Panc1 (cell line): ENCODE results near the gene ITM2C. TPM values are rescaled to one million over a fixed set of nuclear protein-coding genes. Genes with fewer than 3 reads are reported as not detected.

ENCODE experiments used
- ATAC-seq: fragments of 200-7000 bp; cut with Tn5 transposase; 2 replicates; pipeline ENCODE4 v1.9.1; 2020; ENCODE audit warnings: mild to moderate bottlenecking, moderate library complexity
- BruUV-seq: library from RNA; stranded (reverse); fragments of 400-500 nt; replicated peaks from 2 replicates; lab custom pipeline; 2021; lab: Mats Ljungman, UMichigan
- CTCF ChIA-PET: fragments of 300-600 bp; sonication (Branson Sonifier 250); formaldehyde crosslinking; loops from one replicate; lab custom pipeline; 2022; ENCODE audit warnings: antibody characterized with exemption; lab: Charles Lee
- POLR2A ChIA-PET: fragments of 300-600 bp; sonication (Branson Sonifier 250); formaldehyde crosslinking; loops from one replicate; lab custom pipeline; 2022; ENCODE audit warnings: antibody characterized with exemption; lab: Charles Lee
- DNase-seq: peaks from one replicate; pipeline ENCODE4 v3.0.0-alpha.2; 2010; ENCODE audit warnings: low read depth, low spot score
- H3K27ac ChIP-seq: 2 replicates; pipeline ENCODE4 v1.5.1; 2011; ENCODE audit warnings: mild to moderate bottlenecking, low read length, inconsistent platforms
- H3K27me3 ChIP-seq: fragments of 200-500 bp; sonication (Bioruptor generic); 2 replicates; pipeline ENCODE4 v1.6.0; 2014; ENCODE audit warnings: low read length, inconsistent platforms; ENCODE audit not compliant: control insufficient read depth, insufficient read depth
- H3K36me3 ChIP-seq: fragments of 200-500 bp; sonication (Bioruptor generic); 2 replicates; pipeline ENCODE4 v1.5.1; 2014; ENCODE audit warnings: inconsistent platforms, mild to moderate bottlenecking, low read length, moderate library complexity; ENCODE audit not compliant: control insufficient read depth, insufficient read depth
- H3K4me1 ChIP-seq: 2 replicates; pipeline ENCODE4 v1.5.1; 2011; ENCODE audit warnings: inconsistent platforms, mild to moderate bottlenecking, low read length, moderate library complexity; ENCODE audit not compliant: control insufficient read depth, insufficient read depth
- H3K4me3 ChIP-seq, 2 experiments: 2 replicates each; pipeline ENCODE4 v1.5.1; 2011 to 2012; ENCODE audit warnings: low read depth in 2 of 2, low read length in 2 of 2, mild to moderate bottlenecking in 2 of 2, inconsistent platforms in 1 of 2, moderate library complexity in 1 of 2
- H3K9me3 ChIP-seq: fragments of 200-500 bp; sonication (Bioruptor generic); 2 replicates; pipeline ENCODE4 v1.5.1; 2014; ENCODE audit warnings: low read depth, mild to moderate bottlenecking, inconsistent platforms, low read length, moderate library complexity; ENCODE audit not compliant: control insufficient read depth, insufficient read depth
- CTCF ChIP-seq: fragments of 450-650 bp; IDR thresholded peaks from 2 replicates; pipeline ENCODE4 v1.5.1; 2017; ENCODE audit warnings: mild to moderate bottlenecking
- POLR2AphosphoS5 ChIP-seq: IDR thresholded peaks from 2 replicates; pipeline ENCODE4 v1.6.1; 2012; ENCODE audit warnings: mild to moderate bottlenecking, low read depth, low read length, moderate library complexity
- REST ChIP-seq, 2 experiments: IDR thresholded peaks; 2 replicates each; pipeline ENCODE4 v1.6.1; 2011 to 2012; ENCODE audit warnings: low read depth in 2 of 2, control low read depth in 1 of 2, low read length in 1 of 2, mild to moderate bottlenecking in 1 of 2, moderate library complexity in 1 of 2; ENCODE audit not compliant: insufficient read depth in 1 of 2
- SIN3A ChIP-seq: IDR thresholded peaks from 2 replicates; pipeline ENCODE4 v1.6.1; 2012; ENCODE audit warnings: low read depth, mild to moderate bottlenecking, low read length, moderate library complexity, borderline replicate concordance; ENCODE audit not compliant: insufficient read depth
- TCF7L2 ChIP-seq: IDR thresholded peaks from 2 replicates; pipeline ENCODE4 v1.6.1; 2011; ENCODE audit warnings: mild to moderate bottlenecking, low read depth, low read length, inconsistent platforms
- in situ Hi-C: cut with HindIII; loops from 2 replicates; pipeline ENCODE4 v1.10.0; 2016; ENCODE audit warnings: low sequenced_read_pairs, low pct_unique_long_range_greater_than_20kb
- intact Hi-C: fragments of 100-400 bp; cut with micrococcal nuclease; formaldehyde crosslinking; loops from one replicate; pipeline ENCODE4 v1.10.0; 2022; ENCODE audit not compliant: unreplicated experiment
- total RNA-seq: library from RNA; stranded (reverse); gene quantifications from one replicate; pipeline ENCODE4 v1.2.1, GENCODE V29; 2021; ENCODE audit not compliant: unreplicated experiment

The ITM2C gene
- total RNA-seq, 1 experiment from 2014 or later, result 114 TPM

GRCh38 chr2:230901006-230901405 is 36.3 kb downstream of the ITM2C start:
- ATAC-seq (no peak), DNase-seq (no peak)
- ChIA-PET CTCF (interaction anchor here (0.6 kb wide), 2 partner anchors 292 to 877 kb away, joined by 3 read pairs; no protein-coding TSS in a partner anchor), POLR2A (no interaction called here)
- no peaks in the 10 kb centered on the region for H3K9me3 ChIP-seq
- no peaks in the 10 kb centered on the region for H3K36me3 ChIP-seq
- BruUV-seq, result no TSS peak
- TF ChIP-seq REST (IDR thresholded peaks at IDR 0.05; ENCODE audit: insufficient read depth in 1 of 2, low read depth in 2 of 2, low read length in 1 of 2) (no peak), SIN3A (no peak), POLR2AphosphoS5 (no peak), CTCF (no peak), TCF7L2 (no peak)
- in situ Hi-C loops, result no loop called here
- H3K27me3 ChIP-seq, result no peaks in the 10 kb centered on the region
- H3K4me3 ChIP-seq, result no peak overlapping the region
- no peak overlapping the region for H3K27ac ChIP-seq
- intact Hi-C loops, result loop anchor here (10.0 kb wide), 1 partner anchor 76 kb away; no protein-coding TSS in a partner anchor
- H3K4me1 ChIP-seq, result no peaks in the 10 kb centered on the region

- CTCF ChIA-PET, result interaction anchor here (1.1 to 1.8 kb wide), 3 partner anchors 78 to 151 kb away, joined by 4 to 9 read pairs (median 5); no protein-coding TSS in a partner anchor
- in situ Hi-C loops (no loop called here), intact Hi-C loops (loop anchor here (1.0 to 10.0 kb wide), 2 partner anchors 78 to 85 kb away; no protein-coding TSS in a partner anchor)
- Histone ChIP-seq H3K27ac (no peak overlapping the region), H3K4me1 (no peaks in the 10 kb centered on the region), H3K27me3 (no peaks in the 10 kb centered on the region), H3K9me3 (no peaks in the 10 kb centered on the region), H3K36me3 (no peaks in the 10 kb centered on the region), H3K4me3 (no peak overlapping the region)
- ATAC-seq (peak; percentile 87), DNase-seq (peak; percentile 42)
- TF ChIP-seq SIN3A, result no peak
- peak; percentile 93 for TF ChIP-seq CTCF
- BruUV-seq, result no TSS peak
- POLR2A ChIA-PET, result no interaction called here
These were observed 37.6 kb downstream of the ITM2C start for GRCh38 chr2:230902180-230902899.
